H1 (cell line): ENCODE results near the gene KLF5. TPM values are rescaled to one million over a fixed set of nuclear protein-coding genes. Genes with fewer than 3 reads are reported as not detected.
"Not testable (repeated sequence)": the region's sequence is repeated elsewhere in the genome, so short reads cannot be mapped to it uniquely, and the experiment has no call there.

Experiments
- CTCF ChIA-PET: fragments of 300-600 bp; sonication (Branson Sonifier 250); formaldehyde crosslinking; loops from one replicate; lab custom pipeline; 2021; ENCODE audit not compliant: partially characterized antibody; lab: Charles Lee
- POLR2A ChIA-PET: fragments of 300-600 bp; sonication (Branson Sonifier 250); formaldehyde crosslinking; loops from one replicate; lab custom pipeline; 2021; ENCODE audit warnings: inconsistent platforms; ENCODE audit not compliant: partially characterized antibody; lab: Charles Lee
- DNase-seq, 2 experiments: peaks; one replicate each; pipeline versions ENCODE4 v3.0.0 to v3.0.0-alpha.2; 2010 to 2022; ENCODE audit warnings: low spot score in 2 of 2, low read depth in 1 of 2, mixed read lengths in 1 of 2
- FAIRE-seq: peaks from 2 replicates; lab custom pipeline; 2011; peaks lifted over from hg19 to GRCh38; lab: Jason Lieb, UNC
- H2AFZ ChIP-seq: 2 replicates; pipeline ENCODE4 v1.8.1; 2012; ENCODE audit warnings: low read length, inconsistent platforms
- H2AK5ac ChIP-seq: 2 replicates; pipeline ENCODE4 v1.6.1; 2013; ENCODE audit warnings: low read depth, low read length
- H2BK120ac ChIP-seq: replicated peaks from 2 replicates; pipeline ENCODE3; 2013; ENCODE audit warnings: low read depth, low read length, inconsistent platforms
- H2BK12ac ChIP-seq: 2 replicates; pipeline ENCODE4 v1.6.1; 2013; ENCODE audit warnings: low read depth, low read length
- H2BK15ac ChIP-seq: 2 replicates; pipeline ENCODE4 v1.6.1; 2013; ENCODE audit warnings: low read length
- H2BK20ac ChIP-seq: 2 replicates; pipeline ENCODE4 v1.6.1; 2013; ENCODE audit warnings: low read length
- H2BK5ac ChIP-seq: 2 replicates; pipeline ENCODE4 v1.6.1; 2013; ENCODE audit warnings: low read depth, low read length
- H3K14ac ChIP-seq: 2 replicates; pipeline ENCODE4 v1.6.1; 2013; ENCODE audit warnings: inconsistent platforms; ENCODE audit not compliant: insufficient read length
- H3K18ac ChIP-seq: 2 replicates; pipeline ENCODE4 v1.6.1; 2013; ENCODE audit warnings: low read length; ENCODE audit errors: extremely low read depth
- H3K23ac ChIP-seq: 2 replicates; pipeline ENCODE4 v1.6.1; 2013; ENCODE audit warnings: inconsistent platforms; ENCODE audit not compliant: insufficient read length
- H3K23me2 ChIP-seq: 2 replicates; pipeline ENCODE4 v1.6.1; 2013; ENCODE audit warnings: low read depth, low read length
- H3K27ac ChIP-seq: 2 replicates; pipeline ENCODE4 v1.6.1; 2011; ENCODE audit warnings: low read depth, low read length, inconsistent platforms
- H3K27me3 ChIP-seq, 4 experiments: replicated peaks in 1 of 4; 1 replicate in 1 of 4; 2 replicates in 3 of 4; pipeline versions ENCODE4 v1.6.1 to v1.8.1; 2011 to 2013; ENCODE audit warnings: low read length in 3 of 4, mild to moderate bottlenecking in 3 of 4, inconsistent platforms in 2 of 4, mixed read lengths in 2 of 4, moderate library complexity in 1 of 4; ENCODE audit not compliant: control insufficient read depth in 3 of 4, insufficient read depth in 3 of 4; ENCODE audit errors: extremely low read depth in 1 of 4
- H3K36me3 ChIP-seq, 4 experiments: 2 replicates each; pipeline versions ENCODE4 v1.6.1 to v1.8.1; 2011 to 2013; ENCODE audit warnings: mild to moderate bottlenecking in 4 of 4, low read length in 3 of 4, moderate library complexity in 2 of 4, control low read depth in 1 of 4, inconsistent platforms in 1 of 4; ENCODE audit not compliant: insufficient read depth in 4 of 4, control insufficient read depth in 2 of 4
- H3K4ac ChIP-seq: replicated peaks from 2 replicates; pipeline ENCODE3; 2013; ENCODE audit warnings: low read length, low read depth, mixed read lengths, inconsistent platforms; ENCODE audit not compliant: insufficient read length
- H3K4me1 ChIP-seq, 4 experiments: replicated peaks in 1 of 4; 1 replicate in 1 of 4; 2 replicates in 3 of 4; pipeline versions ENCODE4 v1.6.1 to v1.8.1; 2011 to 2013; ENCODE audit warnings: low read length in 3 of 4, inconsistent platforms in 2 of 4, mixed read lengths in 1 of 4; ENCODE audit not compliant: insufficient read depth in 4 of 4, control insufficient read depth in 3 of 4
- H3K4me2 ChIP-seq, 2 experiments: 2 replicates each; pipeline versions ENCODE4 v1.6.1 to v1.8.1; 2011 to 2013; ENCODE audit warnings: low read depth in 2 of 2, low read length in 2 of 2, control low read depth in 1 of 2, inconsistent platforms in 1 of 2, mild to moderate bottlenecking in 1 of 2; ENCODE audit not compliant: insufficient read depth in 1 of 2
- H3K4me3 ChIP-seq, 4 experiments: fragments of 200-600, 300-600 bp in 1 of 4; sonication (generic), shearing (Covaris generic), sonication (Bioruptor Twin) in 1 of 4; 2 replicates each; pipeline versions ENCODE4 v1.5.1 to v1.8.1; 2011 to 2016; ENCODE audit warnings: low read length in 4 of 4, low read depth in 3 of 4, control low read depth in 2 of 4, inconsistent platforms in 2 of 4, mild to moderate bottlenecking in 2 of 4, mixed read lengths in 1 of 4, moderate library complexity in 1 of 4; ENCODE audit not compliant: insufficient read depth in 2 of 4; ENCODE audit errors: extremely low read depth in 1 of 4
- H3K56ac ChIP-seq: replicated peaks from 2 replicates; pipeline ENCODE3; 2013; ENCODE audit warnings: low read depth, mild to moderate bottlenecking, mixed read lengths, low read length, inconsistent platforms; ENCODE audit not compliant: insufficient read length
- H3K79me1 ChIP-seq: 2 replicates; pipeline ENCODE4 v1.6.1; 2013; ENCODE audit warnings: low read depth, low read length, control low read depth
- H3K79me2 ChIP-seq, 2 experiments: 2 replicates each; pipeline versions ENCODE4 v1.6.1 to v1.8.1; 2012 to 2013; ENCODE audit warnings: low read length in 2 of 2, mild to moderate bottlenecking in 2 of 2, inconsistent platforms in 1 of 2; ENCODE audit not compliant: insufficient read depth in 2 of 2, control insufficient read depth in 1 of 2
- H3K9ac ChIP-seq, 4 experiments: replicated peaks in 1 of 4; 1 replicate in 1 of 4; 2 replicates in 3 of 4; pipeline versions ENCODE4 v1.6.1 to v1.8.1; 2011 to 2013; ENCODE audit warnings: low read depth in 3 of 4, low read length in 3 of 4, control low read depth in 2 of 4, mild to moderate bottlenecking in 2 of 4, moderate library complexity in 2 of 4, inconsistent platforms in 1 of 4; ENCODE audit errors: extremely low read depth in 1 of 4
- H3K9me3 ChIP-seq, 2 experiments: 2 replicates each; pipeline versions ENCODE4 v1.6.1 to v1.8.1; 2012 to 2013; ENCODE audit warnings: mild to moderate bottlenecking in 2 of 2, moderate library complexity in 2 of 2, control low read depth in 1 of 2, inconsistent platforms in 1 of 2, low read depth in 1 of 2, low read length in 1 of 2, mixed read lengths in 1 of 2; ENCODE audit not compliant: insufficient read depth in 2 of 2
- H4K20me1 ChIP-seq, 2 experiments: replicated peaks in 1 of 2; 2 replicates each; pipeline versions ENCODE3 to v1.8.1; 2011 to 2013; ENCODE audit warnings: inconsistent platforms in 2 of 2, low read length in 2 of 2, mild to moderate bottlenecking in 1 of 2; ENCODE audit not compliant: insufficient read depth in 2 of 2, control insufficient read depth in 1 of 2
- H4K5ac ChIP-seq: 2 replicates; pipeline ENCODE4 v1.6.1; 2013; ENCODE audit warnings: low read length, low read depth, mixed read lengths, inconsistent platforms; ENCODE audit not compliant: insufficient read length
- H4K8ac ChIP-seq: 2 replicates; pipeline ENCODE4 v1.8.0; 2013; ENCODE audit warnings: mild to moderate bottlenecking, moderate library complexity, low read length, inconsistent platforms; ENCODE audit not compliant: insufficient read depth; ENCODE audit errors: extremely low read depth
- H4K91ac ChIP-seq: replicated peaks from 2 replicates; pipeline ENCODE3; 2013; ENCODE audit warnings: low read length, mixed read lengths, inconsistent platforms; ENCODE audit not compliant: insufficient read length
- KDM5A ChIP-seq: fragments of 200-600 bp; IDR thresholded peaks from 2 replicates; pipeline ENCODE4 v1.7.1; 2012; ENCODE audit warnings: mild to moderate bottlenecking, low read length, inconsistent platforms, mixed read lengths
- WGBS, 2 experiments: shearing (Covaris generic) in 1 of 2; methylation state at CpG; one replicate each; pipeline versions ENCODE4 v1.1.6 to v1.1.7; 2013 to 2015; ENCODE audit warnings: low lambda C conversion rate in 2 of 2, mixed read lengths in 2 of 2, inconsistent platforms in 1 of 2, low coverage in 1 of 2, missing lambda C conversion rate in 1 of 2; ENCODE audit not compliant: insufficient replicate concordance in 2 of 2, insufficient coverage in 1 of 2, insufficient read length in 1 of 2; ENCODE audit errors: extremely low coverage in 1 of 2, missing lambda C conversion rate in 1 of 2; 5-methylcytosine and 5-hydroxymethylcytosine counted together
- polyA plus RNA-seq, 7 experiments: library from polyadenylated mRNA; depleted of rRNA in 3 of 7; stranded (reverse) in 5 of 7; unstranded in 2 of 7; fragments of >200 nt in 5 of 7; fragments of 200-250 nt in 2 of 7; gene quantifications; 1 replicate in 5 of 7; 2 replicates in 1 of 7; 4 replicates in 1 of 7; pipeline versions ENCODE4 v1.2.1 to v1.2.3, GENCODE V29; 2011 to 2013; ENCODE audit warnings: missing spikeins in 2 of 7, mixed read lengths in 2 of 7
- total RNA-seq: library from RNA; stranded (reverse); fragmentation: NEBNext Ultra II Directional; extraction: Animal tissue kit (Norgen Biotek cat#: 25700); gene quantifications from 2 replicates; pipeline ENCODE4 v1.2.1, GENCODE V29; 2021
- TF ChIP-seq, protein P1 (sequence below): IDR thresholded peaks from 2 replicates; pipeline ENCODE4 v1.6.1; 2012; ENCODE audit warnings: low read length, inconsistent platforms

KLF5 gene
- total and polyA plus RNA-seq, 2 of the 8 experiments (the other 6 are each of a cell fraction or from before 2014, with no cell fraction given) = 1.2 to 2.3 TPM

GRCh38 chr13:73096638-73097037, 37.8 kb downstream of the KLF5 start (continued):
- TF ChIP-seq, protein P1, sequence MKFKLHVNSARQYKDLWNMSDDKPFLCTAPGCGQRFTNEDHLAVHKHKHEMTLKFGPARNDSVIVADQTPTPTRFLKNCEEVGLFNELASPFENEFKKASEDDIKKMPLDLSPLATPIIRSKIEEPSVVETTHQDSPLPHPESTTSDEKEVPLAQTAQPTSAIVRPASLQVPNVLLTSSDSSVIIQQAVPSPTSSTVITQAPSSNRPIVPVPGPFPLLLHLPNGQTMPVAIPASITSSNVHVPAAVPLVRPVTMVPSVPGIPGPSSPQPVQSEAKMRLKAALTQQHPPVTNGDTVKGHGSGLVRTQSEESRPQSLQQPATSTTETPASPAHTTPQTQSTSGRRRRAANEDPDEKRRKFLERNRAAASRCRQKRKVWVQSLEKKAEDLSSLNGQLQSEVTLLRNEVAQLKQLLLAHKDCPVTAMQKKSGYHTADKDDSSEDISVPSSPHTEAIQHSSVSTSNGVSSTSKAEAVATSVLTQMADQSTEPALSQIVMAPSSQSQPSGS = no peak
- TF ChIP-seq KDM5A = no peak

GRCh38 chr13:73100781-73101180, 42.0 kb downstream of the KLF5 start:
- H4K5ac ChIP-seq, H2BK20ac ChIP-seq, H3K23me2 ChIP-seq, H3K4me3 ChIP-seq, POLR2A ChIA-PET, H3K18ac ChIP-seq, H4K91ac ChIP-seq, FAIRE-seq, H4K20me1 ChIP-seq, H3K4ac ChIP-seq, H3K14ac ChIP-seq, H2AK5ac ChIP-seq, DNase-seq, H3K23ac ChIP-seq, H4K8ac ChIP-seq, H2AFZ ChIP-seq, H2BK12ac ChIP-seq, H3K9me3 ChIP-seq, H3K79me2 ChIP-seq, H2BK5ac ChIP-seq, H3K27ac ChIP-seq, H3K36me3 ChIP-seq, H2BK120ac ChIP-seq, H3K27me3 ChIP-seq, H3K4me2 ChIP-seq, H3K4me1 ChIP-seq, H3K79me1 ChIP-seq, H3K56ac ChIP-seq, H3K9ac ChIP-seq, H2BK15ac ChIP-seq: not testable (repeated sequence)
- CTCF ChIA-PET = interaction anchor here (1.2 kb wide), 1 partner anchor 40 kb away, joined by 3 read pairs; no protein-coding TSS in a partner anchor
- 94% methylated on average over 10 of the region's 10 CpGs; no CpG with 5 or more reads in 1 of the 2 experiments for WGBS, 2 experiments
